Activated T-cell treated with anti-CD3 and anti-CD28 coated beads for 24 hours (primary cell): Measurements from ENCODE around the gene ART3.
"Not testable (repeated sequence)": the region's sequence is repeated elsewhere in the genome, so short reads cannot be mapped to it uniquely, and the experiment has no call there.

Source experiments
- DNase-seq: peaks from one replicate; pipeline ENCODE4 v3.0.0-alpha.2; 2020; ENCODE audit warnings: low read depth

The ART3 gene, protein sequence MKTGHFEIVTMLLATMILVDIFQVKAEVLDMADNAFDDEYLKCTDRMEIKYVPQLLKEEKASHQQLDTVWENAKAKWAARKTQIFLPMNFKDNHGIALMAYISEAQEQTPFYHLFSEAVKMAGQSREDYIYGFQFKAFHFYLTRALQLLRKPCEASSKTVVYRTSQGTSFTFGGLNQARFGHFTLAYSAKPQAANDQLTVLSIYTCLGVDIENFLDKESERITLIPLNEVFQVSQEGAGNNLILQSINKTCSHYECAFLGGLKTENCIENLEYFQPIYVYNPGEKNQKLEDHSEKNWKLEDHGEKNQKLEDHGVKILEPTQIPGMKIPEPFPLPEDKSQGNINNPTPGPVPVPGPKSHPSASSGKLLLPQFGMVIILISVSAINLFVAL

DNA sequence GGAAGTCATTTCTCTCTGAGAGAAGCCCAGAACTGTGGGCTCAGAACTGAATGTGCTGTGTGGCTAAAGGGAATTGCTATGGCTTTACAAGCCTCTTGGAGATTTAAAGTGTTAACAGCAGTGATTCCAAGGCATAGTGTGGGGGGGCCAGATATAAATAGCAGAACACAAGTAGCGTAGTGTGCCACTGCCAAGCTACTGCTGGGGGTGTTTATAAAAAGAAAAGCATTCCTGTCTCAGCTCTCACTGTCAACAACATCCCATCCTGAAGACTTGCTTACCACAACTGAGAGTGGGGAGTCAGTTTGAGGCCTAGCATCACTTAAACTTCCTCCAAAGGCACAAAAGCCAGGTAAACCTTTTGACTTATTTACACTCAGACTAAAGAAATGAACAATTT lies at the start of gene ART3:
Gene ART3 (plus strand): TSS at position 242 of the 400 bp plus-strand sequence. CDS start 1,181 bp downstream, outside the sequence.
- DNase-seq = no peak

DNA sequence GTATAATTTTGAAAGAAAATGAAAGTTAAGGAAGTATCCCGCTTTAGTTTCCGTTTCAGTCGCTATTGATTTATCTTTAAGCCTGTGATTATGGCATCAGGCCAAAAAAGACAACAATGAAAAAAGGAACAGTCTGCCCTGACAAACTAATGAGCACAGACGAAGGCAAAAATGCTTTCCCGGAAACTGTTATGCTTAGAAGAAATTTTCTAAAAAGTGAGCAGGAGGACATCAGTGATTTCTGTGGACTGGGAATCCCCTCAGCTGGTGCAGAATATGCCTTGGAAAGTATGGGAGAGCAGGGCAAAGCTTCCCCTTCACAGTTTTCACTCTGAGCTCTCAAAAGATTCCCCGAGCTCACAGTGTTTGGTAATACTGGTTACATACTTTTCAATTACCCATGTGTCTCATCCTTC lies 46.2 kb upstream of the ART3 start:
- DNase-seq = no peak

DNA sequence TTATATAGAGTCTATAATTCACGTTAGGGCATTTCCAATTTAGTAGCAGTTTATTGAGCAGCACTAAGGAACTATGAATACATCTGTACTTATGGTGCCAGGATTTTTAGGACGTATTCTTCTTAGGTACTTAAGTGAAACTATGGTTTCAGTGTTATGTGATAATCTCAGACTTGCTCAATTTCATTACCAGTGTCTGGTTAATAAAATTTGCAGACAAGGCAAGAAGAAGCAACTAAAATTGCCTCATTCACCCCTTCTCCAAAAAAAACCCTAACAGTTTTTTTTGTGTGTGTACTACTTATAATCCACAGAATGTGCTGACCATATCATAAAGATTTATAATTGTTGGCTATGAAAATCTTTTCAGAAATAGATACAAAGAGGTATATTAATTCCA lies 45.2 kb upstream of the ART3 start:
- DNase-seq = no peak

DNA sequence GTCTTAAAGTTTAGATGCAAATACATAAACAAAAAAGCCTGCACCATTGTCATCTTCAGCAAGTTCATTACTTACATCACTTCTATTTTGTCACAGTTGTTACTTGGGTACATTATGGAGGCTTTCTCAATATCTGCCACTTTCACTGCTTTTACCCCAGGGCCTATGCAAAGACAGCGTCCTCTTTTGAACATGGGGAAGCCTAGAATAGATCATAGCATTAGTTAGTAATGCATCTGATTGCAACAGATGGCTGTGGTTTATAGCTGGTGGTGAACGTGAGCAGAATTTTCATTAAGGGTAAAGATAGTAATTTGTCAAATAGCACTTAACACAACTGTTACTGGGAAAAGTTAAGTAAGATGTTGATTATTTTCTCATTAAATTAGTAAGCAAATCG lies 39.4 kb upstream of the ART3 start:
- DNase-seq = no peak

DNA sequence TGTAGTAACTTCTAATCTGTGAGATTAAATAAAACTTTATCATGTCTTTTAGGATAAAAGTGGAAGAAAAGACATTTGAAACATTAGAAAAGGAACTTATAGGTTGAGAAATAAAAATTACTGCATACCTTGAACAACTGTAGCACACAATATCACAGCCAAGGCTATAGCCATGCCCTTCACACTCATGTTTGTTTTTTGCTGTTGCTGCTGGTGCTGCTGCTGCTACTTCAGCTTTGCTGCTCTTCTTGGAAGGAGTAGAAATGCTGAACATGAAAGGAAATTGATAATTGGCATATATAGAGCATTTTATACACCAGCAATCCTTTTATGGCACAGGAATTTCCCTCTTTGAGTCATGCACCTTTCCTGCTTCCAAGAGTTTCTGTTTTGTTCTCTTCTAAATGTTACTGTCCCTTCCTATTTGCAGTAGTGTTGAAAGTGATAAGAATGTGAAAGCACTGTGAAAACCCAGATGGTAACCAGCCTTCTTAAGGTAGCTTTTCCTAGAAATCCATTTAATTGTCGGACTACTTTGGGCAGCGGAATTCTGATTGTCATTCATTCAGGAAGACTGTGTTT lies 38.6 kb upstream of the ART3 start, which contains the start of gene CXCL11:
Gene CXCL11 (minus strand): TSS at position 272 of the 582 bp plus-strand sequence. CDS start 83 bp downstream, at position 189.
- DNase-seq = no peak

DNA sequence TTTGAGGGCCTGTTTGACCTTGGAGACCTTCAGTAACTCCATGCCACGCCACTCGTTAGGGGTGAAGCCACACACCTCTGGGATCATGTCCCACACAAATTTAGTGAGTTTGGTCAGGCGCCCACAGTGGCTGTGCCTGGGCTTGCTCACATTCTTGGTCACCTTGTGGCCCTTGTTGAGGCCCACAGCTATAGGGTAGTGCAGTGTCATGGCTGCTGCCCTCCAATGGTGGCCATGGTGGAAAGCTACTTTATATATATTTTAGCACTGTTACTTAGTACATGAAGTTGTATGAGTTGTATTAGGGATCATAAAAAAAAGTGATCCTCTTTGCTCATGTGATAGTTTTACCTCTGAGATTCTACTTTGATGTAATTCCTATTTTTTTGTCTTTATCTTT lies 37.7 kb upstream of the ART3 start:
- DNase-seq = no peak

DNA sequence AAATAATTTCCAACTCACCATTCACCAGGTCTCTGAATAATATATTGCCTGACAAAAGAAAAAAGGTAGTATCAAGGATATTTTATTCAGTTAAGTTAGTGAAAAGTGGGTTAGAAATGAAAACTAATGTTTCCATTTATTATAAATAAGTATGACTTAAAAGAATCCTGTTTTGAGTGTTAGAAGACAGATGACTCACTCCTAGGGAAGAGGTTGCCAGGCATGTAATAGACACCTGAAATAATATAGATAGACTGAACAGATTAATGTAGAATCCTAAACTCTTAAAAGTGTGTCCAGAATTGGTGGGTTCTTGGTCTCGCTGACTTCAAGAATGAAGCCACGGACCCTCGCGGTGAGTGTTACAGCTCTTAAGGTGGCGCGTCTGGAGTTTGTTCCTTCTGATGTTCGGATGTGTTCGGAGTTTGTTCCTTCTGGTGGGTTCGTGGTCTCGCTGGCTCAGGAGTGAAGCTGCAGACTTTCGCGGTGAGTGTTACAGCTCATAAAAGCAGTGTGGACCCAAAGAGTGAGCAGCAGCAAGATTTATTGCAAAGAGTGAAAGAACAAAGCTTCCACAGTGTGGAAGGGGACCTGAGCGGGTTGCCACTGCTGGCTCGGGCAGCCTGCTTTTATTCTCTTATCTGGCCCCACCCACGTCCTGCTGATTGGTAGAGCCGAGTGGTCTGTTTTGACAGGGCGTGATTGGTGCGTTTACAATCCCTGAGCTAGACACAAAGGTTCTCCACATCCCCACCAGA lies 32.1 kb upstream of the ART3 start:
- DNase-seq = not testable (repeated sequence)

DNA sequence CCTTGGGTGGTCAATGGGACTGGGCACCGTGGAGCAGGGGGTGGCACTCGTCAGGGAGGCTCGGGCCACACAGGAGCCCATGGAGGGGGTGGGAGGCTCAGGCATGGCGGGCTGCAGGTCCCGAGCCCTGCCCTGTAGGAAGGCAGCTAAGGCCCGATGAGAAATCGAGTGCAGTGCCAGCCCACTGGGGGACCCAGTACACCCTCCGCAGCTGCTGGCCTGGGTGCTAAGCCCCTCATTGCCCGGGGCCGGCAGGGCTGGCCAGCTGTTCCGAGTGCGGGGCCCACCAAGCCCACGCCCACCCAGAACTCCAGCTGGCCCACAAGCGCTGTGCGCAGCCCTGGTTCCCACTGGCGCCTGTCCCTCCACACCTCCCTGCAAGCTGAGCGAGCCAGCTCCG lies 31.2 kb upstream of the ART3 start:
- DNase-seq = not testable (repeated sequence)

DNA sequence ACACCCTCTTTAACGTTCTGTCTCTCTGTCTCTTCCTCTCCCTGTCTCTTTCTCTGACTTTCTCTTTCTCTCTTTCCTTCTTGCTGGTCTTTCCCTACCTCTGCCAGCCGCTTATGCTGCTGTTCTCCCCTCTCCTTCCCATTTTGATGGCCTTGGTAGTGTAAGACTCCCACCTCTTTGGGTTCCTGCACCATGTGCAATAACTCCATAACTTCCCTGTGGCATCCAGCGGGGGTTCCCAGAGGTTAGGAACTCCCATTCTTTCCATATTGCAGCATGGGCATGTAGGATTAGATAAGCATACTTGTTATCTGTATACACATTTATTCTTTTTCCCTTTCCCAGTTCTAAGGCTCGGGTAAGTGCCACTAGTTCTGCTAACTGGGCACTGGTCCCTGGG lies 29.8 kb upstream of the ART3 start:
- DNase-seq = not testable (repeated sequence)

DNA sequence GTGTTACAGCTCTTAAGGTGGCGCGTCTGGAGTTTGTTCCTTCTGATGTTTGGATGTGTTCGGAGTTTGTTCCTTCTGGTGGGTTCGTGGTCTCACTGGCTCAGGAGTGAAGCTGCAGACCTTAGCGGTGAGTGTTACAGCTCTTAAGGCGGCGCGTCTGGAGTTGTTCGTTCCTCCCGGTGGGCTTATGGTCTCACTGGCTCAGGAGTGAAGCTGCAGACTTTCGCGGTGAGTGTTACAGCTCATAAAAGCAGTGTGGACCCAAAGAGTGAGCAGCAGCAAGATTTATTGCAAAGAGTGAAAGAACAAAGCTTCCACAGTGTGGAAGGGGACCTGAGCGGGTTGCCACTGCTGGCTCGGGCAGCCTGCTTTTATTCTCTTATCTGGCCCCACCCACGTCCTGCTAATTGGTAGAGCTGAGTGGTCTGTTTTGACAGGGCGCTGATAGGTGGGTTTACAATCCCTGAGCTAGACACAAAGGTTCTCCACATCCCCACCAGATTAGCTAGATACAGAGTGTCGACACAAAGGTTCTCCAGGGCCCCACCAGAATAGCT lies 24.6 kb upstream of the ART3 start:
- not testable (repeated sequence) for DNase-seq

DNA sequence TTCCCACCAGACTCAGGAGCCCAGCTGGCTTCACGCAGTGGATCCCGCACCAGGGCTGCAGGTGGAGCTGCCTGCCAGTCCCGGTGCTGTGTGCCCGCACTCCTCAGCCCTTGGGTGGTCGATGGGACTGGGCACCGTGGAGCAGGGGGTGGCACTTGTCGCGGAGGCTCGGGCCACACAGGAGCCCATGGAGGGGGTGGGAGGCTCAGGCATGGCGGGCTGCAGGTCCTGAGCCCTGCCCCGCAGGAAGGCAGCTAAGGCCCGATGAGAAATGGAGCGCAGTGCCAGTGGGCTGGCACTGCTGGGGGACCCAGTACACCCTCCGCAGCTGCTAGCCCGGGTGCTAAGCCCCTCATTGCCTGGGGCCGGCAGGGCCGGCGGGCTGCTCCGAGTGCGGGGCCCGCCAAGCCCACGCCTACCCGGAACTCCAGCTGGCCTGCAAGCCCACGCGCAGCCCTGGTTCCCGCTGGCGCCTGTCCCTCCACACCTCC lies 23.9 kb upstream of the ART3 start:
- DNase-seq = not testable (repeated sequence)

DNA sequence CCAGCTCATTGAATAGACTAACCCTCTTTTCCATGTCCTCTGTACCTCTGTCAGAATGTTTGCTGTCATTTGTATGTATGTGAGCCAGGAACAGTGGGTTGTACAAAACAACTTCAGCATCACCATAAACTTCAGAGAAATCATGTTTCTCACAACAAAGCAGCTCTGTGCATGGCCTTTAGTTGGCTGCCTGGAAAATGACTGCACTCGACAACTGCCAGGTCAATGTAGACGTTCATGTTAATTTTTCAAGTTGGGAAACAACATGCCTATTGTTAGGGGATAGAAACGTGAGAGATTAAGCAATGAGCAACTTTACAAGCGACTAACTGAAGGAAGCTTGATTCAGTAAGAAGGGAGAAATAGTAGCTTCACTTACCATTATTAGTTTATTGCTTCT lies 20.8 kb upstream of the ART3 start:
- no peak for DNase-seq

DNA sequence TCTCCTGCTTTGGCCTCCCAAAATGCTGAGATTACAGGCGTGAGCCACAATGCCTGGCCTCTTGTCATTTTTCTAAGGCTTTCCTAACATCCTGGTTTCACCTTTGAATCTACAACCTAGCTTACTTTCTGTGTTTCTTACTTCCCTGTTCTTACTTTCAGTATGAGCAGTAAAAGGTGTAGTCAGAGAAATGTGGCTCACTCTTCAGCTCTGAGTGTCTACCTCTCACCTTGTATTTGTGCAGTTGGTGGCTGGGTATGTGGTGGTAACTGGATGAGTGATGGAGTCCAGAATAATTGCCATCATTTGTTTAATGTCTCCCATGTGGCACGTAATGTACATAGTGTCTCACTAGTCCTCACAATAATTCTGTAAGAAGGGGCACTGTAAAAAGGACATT lies 19.5 kb upstream of the ART3 start:
- no peak for DNase-seq

DNA sequence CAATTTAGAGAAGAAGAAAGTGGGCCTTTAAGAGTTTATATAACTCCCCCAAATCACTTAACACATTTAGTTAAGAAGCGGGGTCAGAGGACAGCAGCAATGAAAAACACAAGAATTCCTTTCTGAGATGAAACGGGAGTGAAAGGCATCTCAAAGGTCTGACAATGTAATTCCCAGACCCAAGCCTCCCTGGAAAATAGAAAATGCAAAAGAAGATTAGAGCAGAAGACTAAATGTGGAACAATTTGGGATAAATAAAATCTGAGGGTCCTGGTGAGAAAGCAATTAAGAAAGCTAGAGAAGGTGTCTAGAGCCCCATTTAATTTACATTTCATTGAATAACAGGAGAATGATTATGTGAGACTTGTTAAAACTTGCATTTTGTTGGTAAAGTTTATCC lies 19.1 kb upstream of the ART3 start:
- DNase-seq = no peak

DNA sequence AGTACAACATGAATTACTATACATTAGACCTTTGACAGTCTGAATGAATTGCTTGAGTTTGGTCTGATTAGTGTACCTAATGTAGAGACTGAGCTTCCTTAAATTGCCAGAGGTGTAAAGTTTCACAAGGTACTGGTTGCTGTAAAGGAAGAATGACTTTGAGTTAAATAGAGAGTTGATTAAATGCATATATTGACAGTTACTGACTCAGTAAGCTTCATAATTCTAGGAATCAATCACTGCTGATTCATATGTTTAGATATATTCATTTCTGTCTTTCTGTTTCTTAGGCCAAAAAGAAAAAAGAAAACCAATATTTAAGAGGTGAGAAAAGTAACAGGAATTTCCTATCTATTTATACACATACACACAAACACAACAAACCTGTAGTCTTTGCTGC lies 16.2 kb upstream of the ART3 start:
- DNase-seq = no peak

DNA sequence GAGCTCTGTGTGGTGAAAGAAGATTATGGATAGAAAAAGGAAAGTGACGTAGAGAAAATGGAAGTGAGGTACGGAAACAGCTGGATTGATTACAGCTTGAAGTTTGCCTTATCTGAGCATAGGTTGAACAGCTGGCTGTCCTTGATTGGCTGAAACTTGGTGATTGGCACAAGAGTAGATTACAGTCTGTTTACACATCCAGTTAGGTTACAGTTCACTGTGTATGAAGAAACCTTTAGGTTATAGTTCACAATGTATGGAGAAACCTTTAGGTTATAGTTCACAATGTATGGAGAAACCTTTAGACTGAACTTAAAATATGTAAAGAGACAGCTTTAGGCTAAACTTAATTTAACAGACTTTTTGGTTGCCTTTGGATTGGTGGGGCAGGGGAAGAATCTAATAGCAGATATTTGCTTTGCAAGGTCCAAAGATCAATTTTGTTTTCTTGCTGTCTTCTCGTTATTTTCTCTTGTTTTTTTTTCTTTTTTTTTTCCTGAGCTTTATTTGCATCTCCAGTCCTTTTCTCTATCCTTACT lies 15.6 kb upstream of the ART3 start:
- DNase-seq = no peak

DNA sequence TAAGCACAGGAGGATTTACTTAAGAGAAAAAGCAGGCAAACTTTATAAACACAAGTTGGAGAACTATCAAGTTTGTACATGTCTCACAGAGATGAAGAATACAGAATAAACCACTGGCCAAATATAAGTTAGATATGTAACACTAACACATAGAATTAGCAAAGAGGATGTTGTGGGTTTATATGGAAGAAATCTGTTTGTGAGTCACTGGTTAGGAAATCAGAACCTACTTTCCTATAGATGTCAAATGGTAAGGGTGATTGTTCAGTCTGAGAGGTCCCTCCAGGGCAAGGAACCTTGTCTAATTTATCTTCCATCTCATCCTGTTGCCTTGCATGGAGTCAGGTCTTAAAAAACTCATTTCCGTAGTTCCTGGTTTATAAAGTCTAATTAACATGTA lies 14.8 kb upstream of the ART3 start:
- no peak for DNase-seq

DNA sequence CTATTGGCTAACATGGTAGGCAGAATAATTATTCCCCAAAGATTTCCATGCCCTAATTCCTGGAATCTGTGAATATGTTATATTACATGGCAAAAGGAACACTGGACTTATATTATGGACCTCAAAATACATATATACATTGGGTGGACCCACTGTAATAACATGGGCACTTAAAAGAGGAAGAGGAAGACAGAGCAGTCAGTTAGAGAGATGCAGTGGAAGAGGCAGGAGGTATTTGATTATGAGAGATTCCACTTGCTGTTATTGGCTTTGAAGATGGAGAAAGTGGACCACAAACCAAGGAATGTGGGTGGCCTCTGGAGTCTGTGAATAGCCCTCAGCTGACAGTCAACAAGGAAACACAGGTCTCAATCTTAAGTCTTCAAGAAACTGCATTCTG lies 14.0 kb upstream of the ART3 start:
- no peak for DNase-seq

DNA sequence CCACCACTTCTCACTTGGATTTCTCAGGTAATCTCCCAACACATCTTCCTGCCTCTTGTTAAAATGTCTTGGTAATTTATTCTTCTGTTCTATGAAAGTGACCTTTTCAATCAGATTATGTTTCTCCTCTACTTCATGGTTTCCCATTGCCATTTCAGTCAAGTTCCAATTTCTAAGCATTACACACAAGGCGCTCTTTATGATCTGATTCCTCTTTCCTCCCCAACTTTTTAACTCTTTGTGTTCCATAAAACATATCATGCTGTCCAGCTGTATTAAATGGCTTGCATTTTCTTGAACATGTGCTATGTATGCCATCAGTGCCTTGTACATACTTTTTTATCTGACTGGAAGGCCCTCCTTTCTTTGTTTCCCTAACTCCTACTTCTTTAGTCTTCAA lies 13.1 kb upstream of the ART3 start:
- DNase-seq = no peak

DNA sequence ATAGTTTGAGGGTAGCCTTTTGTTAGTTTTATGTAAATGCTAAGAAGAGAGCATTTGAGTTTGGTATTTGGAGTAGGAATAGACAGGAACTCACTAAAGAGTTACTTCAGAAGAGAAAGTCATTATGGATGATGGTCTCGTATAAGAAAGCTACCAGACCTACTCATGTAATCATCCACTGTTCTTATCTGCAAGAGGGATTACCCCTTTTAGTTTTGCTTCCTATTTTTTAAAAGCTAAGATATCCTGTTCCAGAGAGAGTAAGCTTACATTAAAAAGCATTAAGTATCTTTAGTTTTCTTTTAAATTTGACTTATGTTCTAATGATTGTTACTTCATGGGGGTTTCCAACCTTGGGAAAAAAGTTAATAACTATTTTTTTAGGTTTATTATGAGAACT lies 12.5 kb upstream of the ART3 start:
- DNase-seq = no peak

DNA sequence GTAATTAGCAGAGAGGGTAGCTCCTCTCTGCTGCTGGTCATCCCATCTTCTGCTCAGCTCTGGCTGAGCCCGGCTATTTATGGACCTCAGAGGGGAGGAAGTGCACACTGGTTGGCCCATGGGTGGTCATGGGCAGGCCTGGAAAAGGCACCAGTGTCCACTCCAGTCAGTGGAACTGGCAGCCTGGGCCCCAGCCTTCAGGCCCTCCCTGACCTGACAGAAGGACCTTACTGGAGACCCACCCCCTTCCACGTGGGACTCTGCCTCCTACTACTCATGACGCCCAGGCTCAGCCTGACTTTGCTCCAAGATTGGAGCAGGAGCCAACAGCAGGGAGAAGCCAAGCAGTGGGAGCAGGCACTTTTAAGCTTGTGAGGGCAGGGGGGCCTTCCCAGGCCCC lies 8.0 kb upstream of the ART3 start:
- DNase-seq = no peak

DNA sequence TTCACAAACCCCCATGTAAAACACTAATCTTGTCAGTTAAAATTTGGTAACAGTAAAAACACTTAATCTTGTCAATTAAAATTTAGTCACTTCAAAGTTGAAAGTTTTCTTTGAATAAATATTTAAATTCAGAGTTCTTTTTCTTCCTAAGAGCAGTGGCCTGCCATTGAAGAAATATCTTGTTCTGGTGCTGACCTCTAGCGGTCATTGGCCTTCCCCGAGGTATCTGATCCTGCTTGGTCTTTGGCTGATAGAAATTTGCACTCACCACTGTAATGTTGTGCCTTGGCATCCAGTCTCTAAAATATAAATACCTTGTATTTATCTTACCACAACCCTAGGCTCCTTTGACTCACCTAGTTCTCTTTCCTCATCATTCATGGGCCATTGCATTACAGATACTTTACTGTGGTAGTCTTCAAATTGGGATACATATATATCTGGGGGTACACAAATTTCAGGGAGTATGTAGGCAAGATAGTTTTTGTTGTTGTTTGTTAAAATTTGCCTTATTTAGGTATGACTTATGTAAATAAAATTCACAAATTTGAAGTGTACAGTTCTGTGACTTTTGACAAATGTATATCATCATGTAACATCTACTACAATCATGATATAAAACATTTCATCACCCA lies 6.7 kb upstream of the ART3 start:
- DNase-seq = peak; percentile 66
